Stimulated activated CD4-positive, alpha-beta T cell treated with anti-CD3 and anti-CD28 coated beads, Interleukin-1b, Interleukin-23, amount 100 ng/mL, for 48 hours (primary cell): ENCODE measurements around the gene IGFBP2.

Source experiments
- DNase-seq: peaks from one replicate; pipeline ENCODE4 v3.0.0-alpha.2; 2020

Gene IGFBP2

DNA sequence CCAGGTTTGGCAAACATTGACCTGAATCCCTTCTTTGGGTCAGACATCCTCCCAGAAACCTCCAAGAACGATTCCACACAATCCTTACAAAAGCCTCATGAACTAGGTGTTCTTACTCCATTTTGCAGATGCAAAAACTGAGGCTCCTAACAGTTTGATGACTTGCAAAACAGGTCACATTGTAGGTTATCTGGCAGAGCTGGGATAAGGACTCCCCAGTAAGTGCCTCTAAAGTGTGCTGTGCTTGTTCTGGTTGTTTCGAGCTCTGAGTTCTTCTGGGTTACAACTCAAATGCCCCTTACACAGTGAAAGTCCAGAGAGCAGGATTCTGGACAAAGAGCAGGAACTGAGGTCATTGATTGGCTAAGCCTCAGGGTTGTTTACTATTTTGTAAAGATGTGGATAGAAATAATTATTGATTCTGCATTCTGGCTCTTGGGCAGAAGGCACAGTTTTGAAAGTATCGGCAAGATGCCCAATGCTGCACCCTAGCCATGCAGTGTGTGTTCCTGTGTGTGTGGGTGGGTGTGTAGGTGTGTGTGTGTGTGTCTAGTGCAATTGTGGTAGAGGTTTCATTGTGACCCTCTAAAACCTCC, 17.0 kb upstream of the IGFBP2 start:
- no peak for DNase-seq

DNA sequence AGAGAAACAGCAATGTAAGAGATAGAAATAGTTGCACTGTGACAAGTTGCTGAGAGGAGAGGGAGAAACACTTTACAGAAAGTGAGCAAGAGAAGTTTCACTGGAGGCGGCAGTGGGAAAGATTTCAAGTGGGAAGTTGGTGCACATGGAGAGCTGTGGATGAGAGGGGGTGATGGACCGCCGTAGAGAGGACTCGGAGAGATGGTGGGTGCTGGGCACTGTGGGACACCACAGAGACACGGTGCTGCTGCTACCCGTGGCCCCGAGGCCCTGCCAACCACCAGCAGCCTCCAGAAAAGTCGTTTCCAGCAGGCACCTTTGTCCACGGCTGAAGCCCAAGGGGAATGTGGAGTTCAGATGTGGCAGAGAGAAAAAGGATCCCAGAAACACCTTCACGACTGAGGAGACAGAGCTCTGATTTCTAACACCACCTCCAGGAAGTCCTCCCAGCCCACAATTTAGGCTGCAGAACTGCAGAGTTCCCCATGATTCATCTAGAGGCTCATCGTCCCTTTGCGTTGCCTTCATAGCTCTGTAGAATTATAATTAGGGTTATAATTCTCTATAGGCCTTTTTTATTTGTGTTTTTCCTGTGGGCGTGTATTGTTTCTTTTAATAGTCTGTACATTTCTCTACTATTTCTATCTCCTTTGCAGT, 15.9 kb upstream of the IGFBP2 start:
- no peak for DNase-seq

DNA sequence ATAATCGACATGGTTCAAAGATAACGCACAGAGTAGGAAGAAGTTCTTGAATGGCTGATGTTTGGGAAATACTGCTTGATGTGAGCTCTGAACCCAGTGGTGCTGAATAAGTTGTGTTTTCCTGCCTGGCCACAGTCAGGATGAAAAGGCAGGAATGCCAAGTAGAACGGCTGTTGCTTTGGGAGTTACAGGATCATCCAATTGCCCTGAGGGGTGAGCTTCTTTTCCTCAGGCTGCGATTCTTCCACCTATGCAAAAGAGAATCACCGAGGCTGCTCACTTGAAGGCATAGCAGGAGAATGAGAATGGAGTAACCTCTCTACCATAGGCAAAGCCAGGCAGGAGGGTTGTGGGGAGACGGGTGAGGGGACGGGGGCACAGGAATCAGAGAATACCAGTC, 14.4 kb upstream of the IGFBP2 start:
- no peak for DNase-seq

DNA sequence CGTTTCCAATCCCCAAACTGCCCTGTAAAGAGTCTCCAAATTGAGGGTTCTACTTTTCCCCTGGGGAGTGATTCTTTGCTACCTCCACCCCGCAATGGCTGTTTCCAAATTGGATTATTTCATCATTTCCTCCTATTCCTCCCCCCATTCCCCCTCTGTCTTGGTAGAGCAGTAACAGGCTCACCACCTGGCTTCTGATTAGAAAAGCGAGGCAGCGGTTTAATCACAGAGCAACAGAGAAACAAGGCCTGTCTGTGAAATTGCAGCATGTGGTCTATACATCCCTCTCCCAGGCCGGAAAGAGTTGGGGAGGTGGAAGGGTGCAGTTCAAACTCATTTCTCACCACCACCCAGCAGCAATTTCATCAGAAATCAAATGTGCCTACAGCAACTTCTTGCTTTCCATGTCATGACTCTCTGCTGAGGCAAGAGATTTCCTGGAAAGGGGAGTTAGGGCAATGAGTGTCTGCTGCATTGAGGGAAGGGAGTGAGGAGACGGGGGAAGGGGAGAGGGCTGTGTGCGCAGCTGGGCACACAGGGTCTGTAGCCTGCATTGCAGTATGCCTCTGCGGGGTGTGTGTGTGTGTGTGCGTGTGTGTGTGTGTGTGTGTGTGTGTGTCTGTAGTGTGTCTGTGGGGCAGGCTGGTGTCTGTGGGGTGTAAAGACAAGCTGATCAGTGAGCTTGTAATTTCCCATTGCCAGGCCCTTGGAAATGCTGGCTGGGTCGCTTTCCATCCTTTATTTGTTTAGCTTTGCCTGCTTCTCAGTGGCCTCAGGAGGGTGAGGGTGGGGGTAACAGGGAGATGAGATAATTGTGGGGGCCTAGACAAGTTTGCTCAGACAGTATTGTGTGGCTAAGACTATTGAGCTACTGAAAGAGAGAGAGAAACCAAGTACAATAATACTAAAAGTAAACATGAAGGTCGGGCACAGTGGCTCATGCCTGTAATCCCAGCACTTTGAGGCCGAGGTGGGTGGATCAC, 13.5 kb upstream of the IGFBP2 start:
- peak; percentile 10 for DNase-seq

DNA sequence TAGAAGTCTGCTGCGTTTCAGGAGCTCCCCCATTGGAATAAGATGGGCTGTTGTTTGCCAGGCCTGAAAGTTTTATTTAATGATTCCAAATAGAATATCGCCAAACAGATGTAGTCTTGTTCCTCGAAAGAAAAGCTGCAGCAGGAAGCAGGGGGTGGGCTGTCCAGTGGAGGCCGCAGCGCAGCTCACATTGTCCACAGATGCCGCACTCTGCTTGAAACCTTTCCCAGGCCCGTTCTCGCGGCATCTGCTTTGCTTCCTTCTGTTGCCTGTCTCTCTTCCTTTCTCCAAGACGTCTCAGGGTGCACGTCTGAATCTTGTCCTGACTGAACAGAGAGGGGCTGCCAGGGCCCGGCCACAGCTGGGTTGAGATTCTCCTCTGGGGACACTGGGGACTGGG, 12.4 kb upstream of the IGFBP2 start:
- DNase-seq, result no peak

DNA sequence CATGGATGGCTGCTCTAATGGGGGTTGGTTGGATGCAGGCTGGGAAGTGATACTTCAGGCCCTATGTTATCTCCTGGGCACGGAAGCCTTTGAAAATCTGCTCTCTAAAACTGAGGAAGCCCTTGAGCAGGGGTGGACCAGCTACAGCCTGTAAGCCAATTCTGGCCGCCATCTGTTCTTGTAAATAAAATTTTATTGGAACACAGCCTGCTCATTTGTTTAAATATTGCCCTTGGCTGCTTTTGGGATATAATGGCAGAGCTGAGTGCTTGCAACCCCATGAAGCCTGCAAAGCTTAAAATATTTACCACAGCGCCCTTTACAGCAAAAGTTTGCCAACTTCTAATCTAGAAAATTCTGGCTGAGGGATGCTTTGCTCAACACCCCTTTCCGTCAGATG, 11.9 kb upstream of the IGFBP2 start:
- DNase-seq, result no peak

DNA sequence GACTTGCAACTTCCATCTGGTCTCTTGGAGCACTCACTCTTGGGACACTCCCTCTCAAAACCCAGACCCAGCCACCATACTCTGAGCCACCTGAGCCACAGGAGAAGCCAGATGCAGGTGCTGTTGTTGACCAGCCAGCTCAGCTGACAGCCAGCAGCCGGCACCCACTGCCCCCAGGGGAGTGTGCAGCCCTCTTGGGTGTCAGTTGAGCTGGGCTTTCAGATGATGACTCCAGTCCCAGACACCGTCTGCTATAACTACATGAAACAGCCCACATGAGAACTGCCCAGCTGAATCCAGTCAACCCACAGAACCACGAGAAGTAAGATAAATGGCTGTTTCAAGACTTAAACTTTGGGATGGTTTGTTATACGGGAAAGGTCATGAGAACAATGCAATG, 10.7 kb upstream of the IGFBP2 start:
- DNase-seq, result no peak

DNA sequence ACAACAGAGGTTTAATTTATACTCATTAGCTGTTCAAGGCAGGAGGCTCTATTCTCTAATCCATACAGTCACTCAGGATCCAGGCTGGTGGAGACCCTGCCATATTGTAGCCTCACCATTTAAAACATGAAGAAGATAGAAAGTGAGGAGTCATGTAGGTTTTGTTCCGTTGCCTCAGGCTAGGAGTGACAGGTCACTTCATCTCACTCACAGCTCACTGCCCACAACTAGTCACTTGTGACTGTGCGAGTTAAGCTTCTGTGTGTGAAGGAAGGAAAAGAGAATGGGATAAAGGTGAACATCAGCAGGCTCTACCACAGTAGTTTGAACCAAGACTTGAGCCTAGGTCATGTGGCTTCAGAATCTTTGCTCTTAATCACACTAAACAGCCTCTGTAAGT, 9.0 kb upstream of the IGFBP2 start:
- no peak for DNase-seq

DNA sequence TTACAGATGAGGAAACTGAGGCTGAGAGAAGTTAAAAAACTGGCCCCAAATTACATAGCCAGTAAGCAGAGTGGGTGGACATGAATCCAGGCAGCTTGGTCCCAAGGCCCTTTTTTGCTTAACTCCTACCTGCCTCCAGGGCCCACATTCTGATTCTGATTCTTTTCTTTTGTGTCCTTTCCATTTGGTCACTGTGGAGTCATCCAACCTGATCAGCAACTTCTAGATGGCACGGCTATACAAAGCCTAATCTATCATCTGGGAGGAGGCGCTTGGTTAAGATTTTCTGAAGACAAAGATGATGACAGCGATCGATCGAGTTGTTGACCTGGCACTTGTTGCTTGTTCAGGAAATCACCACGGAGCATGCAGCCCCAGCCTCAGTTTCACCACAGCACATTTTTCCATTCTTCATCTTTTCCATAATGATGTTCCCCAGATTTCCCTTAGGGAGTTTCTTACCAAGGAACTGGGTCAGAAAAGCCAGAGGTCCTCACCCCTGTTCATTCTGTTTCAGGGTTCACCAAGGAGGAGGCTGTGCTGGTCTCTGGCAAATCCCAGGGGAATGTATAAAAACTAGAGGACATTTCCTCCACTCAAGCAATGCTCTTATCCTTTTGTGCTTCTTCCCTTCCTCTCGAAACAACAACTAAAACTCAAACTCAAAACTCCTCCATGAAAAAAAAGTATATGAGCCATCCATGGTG, 6.9 kb upstream of the IGFBP2 start:
- DNase-seq, result no peak

DNA sequence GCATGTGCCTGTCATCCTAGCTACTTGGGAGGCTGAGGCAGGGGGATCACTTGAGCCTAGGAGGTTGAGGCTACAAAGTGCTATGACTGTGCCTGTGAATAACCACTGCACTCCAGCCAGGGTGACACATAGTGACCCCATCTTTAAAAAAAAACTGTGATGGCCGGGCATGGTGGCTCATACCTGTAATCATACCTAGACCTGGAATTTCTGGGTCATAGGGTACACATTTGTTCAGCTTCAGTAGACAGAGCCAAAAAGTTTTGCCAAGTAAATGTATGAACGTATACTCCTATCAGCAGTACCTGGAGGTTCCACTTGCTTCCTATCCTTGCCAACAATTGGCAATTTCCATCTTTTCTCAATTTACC, 6.4 kb upstream of the IGFBP2 start:
- DNase-seq, result no peak

DNA sequence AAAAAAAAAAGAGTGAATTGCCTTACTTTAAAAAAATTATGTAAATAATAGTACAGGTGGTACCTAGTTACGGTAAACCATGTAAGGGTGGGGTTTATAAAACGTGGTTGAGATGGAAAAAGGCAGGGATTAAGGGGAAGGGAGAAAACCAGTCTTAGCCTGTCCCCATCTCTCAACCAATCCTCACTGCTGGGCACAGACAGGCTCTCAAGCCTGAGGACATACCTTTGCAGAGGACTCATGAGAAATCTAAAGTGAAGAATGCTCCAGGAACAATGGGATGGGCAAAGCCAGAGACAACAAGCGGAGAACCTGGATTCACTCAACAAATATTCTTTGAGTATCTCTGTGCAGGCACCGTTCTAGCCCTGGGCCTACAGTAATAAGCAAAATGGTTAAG, 3.4 kb upstream of the IGFBP2 start:
- no peak for DNase-seq

DNA sequence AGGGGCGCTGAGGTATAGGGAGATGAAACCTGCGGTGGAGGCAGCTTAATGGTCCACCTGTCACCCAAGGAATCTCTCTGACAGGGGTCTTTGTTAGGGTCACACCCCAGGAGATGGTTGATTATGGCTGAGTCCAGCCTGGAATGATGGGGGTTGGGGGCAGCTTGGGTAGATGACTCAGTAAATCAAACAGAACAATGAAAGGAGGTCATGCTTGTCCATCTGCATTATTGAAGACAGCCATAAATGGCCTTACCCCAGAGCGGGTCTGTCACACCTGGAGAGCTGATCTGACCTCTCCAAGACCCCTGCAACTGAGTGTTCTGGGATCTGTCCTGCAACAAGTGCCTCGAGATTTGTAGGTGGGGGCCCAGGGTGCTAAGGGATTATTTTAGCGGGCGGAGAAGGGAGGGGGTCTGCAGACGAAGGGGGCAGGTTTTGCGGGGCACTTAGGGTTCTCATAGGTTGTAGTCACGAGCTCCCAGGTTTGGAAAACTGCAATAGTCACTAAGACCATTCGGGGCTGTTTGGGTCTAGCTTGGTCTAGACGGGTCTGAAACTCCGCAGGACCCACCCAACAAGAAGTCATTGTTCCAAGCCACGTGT, 771 bp upstream of the IGFBP2 start:
- no peak for DNase-seq

DNA sequence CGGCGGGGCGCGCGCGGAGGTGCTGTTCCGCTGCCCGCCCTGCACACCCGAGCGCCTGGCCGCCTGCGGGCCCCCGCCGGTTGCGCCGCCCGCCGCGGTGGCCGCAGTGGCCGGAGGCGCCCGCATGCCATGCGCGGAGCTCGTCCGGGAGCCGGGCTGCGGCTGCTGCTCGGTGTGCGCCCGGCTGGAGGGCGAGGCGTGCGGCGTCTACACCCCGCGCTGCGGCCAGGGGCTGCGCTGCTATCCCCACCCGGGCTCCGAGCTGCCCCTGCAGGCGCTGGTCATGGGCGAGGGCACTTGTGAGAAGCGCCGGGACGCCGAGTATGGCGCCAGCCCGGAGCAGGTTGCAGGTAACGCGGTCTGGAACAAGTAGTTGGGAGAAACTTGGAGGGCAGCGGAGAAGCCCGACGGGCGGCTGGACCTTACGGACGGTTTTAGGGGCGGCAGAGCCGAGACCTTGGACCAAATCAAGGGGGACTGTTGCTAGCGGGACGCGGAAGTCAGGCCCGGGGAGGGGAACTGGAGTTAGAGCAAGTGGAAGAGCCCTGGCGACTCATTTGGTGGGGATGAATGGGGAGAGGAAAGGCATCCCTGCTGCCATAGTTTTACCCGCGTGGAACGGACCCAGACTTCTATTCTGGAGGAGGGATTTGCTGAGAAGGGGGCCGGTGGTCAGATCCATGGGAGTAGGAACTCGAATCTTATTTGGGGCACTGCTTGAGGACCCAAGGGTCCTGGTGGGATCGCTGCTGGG, 573 bp downstream of the IGFBP2 start:
- DNase-seq, result no peak

DNA sequence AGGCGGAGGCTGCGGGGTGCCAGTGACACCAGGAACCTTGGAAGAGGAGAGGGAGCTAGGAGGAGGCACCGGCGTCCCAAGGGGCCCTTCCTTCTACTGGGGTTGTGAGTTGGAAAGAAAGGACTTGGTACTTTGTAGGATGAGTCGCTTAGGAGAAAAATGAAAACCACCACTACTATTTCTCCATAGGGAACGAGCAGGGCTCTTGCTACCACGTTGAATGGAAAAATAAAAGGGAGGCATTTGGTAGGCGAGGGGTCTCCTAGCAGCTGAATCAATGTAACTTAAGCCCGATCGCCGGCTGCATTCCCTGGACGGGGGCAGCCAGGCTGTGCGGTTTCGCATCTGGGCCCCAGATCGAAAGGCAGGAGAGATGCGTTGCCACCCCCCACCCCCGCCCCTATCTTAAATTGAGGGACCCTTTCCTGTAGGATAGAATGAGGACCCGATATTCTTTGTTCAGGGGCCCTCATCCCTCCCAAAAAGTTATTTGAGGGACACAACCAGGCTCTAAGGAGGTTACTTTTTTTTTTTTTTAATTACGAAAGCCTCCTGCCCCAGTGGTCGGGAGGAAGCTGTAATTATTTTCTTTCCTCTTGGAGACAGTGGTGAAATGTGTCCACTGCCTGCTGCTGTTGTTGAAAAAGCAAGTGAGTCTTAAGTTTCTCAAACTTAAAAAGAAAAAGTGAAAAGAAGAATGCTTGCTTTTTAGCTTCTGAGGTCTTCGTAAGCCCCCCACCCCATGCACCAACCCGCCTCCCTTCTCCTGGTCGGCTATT, 1.3 kb downstream of the IGFBP2 start:
- no peak for DNase-seq

DNA sequence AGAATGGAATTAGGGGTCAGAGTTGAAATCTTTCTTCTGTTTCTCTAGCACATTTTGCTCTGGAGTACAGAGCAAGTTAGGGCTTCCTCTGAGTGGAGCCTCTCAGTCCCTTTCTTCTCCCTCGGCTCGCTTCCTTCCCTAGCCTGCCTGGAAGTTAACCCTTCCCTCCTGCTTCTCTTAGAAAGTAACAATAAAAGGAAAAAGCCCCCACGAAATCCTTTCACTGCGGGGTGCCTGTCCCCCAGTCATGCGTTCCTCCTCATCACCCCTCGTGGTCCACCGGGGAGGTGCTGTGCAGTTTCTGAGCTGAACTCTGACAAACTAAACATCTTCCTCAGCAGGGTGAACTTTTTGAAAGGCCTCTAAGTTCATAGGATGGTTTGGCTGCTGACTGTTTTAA, 2.0 kb downstream of the IGFBP2 start:
- DNase-seq, result no peak

DNA sequence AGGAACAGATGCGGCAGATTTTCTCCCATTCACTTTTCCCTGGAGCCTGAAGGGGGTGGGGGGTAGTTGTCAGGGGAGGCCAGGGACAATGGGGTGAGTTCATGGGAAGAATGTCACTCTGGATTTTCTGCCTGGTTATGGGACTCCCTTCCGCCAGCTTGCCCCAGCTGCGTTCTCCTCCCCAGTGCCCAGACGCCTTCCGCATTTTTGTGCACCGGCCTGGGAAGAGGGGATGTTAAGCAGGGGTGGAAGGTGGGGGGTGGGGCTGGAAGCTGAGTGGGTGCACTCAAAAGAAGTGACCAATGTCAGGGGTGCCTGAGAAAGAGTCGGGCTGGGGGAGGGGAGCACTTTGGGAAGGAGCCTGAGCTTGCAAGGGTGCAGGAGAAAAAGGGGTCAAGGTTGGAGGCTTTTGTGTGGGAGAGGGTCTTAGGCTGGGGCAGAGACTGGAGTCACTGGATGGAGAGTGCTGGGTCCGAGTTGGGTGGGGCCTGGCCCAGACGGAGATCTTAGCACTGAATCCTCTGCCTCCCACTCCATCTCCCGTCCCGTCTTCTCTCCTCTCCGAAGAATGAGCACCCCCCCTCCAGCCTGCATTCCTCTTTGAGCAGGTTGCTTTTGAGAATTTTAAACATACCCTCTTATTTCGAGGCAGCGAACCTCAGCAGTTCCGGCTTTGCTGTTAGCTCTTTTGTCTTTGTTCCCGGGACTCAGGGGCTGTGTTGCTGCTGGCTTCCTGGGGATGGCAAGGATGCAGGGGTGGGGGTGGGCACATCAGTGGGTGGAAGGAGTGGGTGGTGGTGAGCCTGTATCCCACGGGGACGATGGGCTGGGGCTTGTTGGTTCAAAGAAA, 2.7 kb downstream of the IGFBP2 start:
- no peak for DNase-seq

DNA sequence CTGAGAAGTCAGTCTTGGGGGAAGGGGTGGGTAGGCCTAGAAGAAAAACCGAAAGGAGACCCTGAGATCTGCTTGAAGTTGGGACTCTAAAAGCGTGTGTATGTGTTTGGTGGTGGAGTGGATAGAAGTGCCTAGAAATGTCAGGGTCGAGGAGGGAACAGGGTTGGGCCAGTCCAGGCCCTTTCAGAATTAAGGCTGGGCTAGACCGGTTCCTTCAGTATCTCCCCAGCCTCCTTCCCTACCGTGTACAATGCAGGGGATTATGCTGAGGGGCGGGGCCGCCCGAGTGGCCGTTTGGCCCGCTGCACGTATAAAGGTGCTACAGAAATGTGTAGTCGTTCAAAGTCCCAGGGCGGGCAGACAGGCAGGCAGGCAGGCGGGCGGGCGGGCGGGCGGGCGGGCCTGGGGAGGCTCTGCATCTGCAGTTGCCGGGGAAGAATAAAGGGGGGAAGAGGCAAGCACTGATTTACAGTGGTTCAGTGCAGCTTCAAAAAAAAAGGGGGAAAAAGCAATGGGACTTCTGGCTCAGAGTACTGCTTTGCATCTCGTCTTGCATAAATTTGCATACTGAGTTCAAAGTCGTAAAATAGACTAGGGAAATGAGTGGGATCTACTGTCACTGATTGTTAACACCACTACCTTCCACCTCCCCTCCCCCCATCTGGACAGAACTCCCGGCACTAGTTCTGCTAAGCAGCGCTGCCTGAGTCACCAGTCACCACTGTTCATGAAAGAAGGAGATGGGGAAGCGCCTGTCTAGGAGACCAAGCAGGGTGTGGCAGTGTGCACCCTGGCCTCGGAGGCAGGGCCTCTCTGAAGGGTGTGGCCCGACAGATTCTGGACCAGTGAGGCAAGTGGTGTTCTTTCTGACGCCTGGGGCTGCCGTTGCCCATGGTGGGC, 3.6 kb downstream of the IGFBP2 start:
- DNase-seq, result no peak

DNA sequence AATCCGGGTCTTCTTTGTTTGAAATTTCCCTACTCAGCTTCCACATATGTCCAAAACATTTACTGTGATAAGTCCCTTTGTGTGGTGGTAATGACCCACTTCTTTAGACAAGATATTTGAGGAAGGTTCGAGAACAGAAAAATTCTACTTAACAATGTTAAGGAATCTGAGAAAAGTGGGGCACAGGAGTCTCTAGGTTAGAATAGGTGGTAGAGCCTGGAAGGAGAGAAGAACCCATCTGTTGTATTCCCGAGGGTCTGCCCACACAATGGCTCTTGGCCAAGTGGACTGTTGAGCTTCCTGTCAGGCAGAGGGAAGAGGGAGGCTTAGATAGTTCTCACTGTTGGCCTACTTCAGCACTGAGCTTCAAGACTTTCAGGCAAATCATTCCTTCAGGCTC, 4.3 kb downstream of the IGFBP2 start:
- DNase-seq, result no peak

DNA sequence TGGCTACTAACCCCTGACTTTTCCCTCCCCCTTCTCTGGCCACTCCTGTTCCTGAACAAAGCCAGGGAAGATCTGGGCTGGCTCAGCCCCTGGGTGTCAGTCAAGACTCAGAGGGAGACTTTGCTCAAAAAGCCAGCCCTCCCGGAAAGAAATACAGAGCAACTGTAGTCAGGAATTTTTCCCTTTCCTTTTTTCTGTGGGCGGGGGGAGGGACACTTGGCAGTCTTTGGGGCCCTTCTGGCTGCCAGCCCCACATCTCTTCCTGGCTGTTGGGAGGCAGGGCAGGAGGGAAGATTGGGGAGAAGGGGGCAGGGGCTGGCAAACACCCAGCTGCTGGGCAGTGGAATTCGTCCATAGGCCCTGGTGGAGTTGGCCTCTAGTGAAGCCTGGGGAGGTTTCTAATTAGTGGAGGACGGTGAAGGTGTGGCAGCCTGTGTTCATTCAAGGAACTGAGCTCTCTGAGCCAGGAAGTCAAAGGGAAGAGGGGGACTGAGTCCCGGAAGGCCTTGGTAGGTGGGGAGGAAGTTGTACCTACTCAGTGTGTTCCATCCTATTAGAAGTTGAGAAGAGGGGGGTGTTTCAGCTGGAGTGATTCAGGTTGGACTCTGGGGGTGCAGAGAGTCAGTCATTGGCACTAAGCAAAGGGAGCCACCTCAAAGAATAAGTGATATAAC, 10.9 kb downstream of the IGFBP2 start:
- DNase-seq, result no peak
